A549 (cell line): ENCODE measurements around the gene HDC. TPM values are rescaled to one million over a fixed set of nuclear protein-coding genes. Genes with fewer than 3 reads are reported as not detected.
A peak's percentile ranks its signal among the peaks of the same experiment; 100 is the strongest.

ENCODE experiments used
- ATAC-seq, 2 experiments: fragments of 200-7000 bp in 1 of 2; fragments of >200 bp in 1 of 2; cut with Nextera tagmentation in 1 of 2; cut with Tn5 transposase in 1 of 2; 3 replicates each; pipeline versions ENCODE4 v1.8.0 to v1.9.1; 2018 to 2020; ENCODE audit warnings: mild to moderate bottlenecking in 1 of 2, moderate library complexity in 1 of 2
- CTCF ChIA-PET: fragments of 300-600 bp; sonication (Branson Sonifier 250); formaldehyde crosslinking; extraction: SDS; loops from one replicate; lab custom pipeline; 2021; ENCODE audit warnings: antibody characterized with exemption, inconsistent platforms; lab: Yijun Ruan, JAX
- POLR2A ChIA-PET: fragments of 350-600 bp; formaldehyde crosslinking; extraction: SDS; loops from one replicate; lab custom pipeline; 2021; ENCODE audit warnings: antibody characterized with exemption, inconsistent platforms; lab: Yijun Ruan, JAX
- DNase-seq, 2 experiments: peaks; one replicate each; pipeline versions ENCODE4 v3.0.0 to v3.0.0-alpha.2; 2011 to 2016; ENCODE audit warnings: low read depth in 1 of 2, low spot score in 1 of 2
- FAIRE-seq: peaks from 2 replicates; lab custom pipeline; 2011; peaks lifted over from hg19 to GRCh38; lab: Jason Lieb, UNC
- H3K27ac ChIP-seq, 2 experiments: fragments of >200 bp; sonication (Bioruptor Twin); formaldehyde crosslinking; 3 replicates each; pipeline ENCODE4 v1.5.1; 2016 to 2017
- H3K4me1 ChIP-seq: fragments of >200 bp; sonication (Bioruptor Twin); formaldehyde crosslinking; 3 replicates; pipeline ENCODE4 v1.6.1; 2016
- H3K4me2 ChIP-seq: fragments of >200 bp; sonication (Bioruptor Twin); formaldehyde crosslinking; 3 replicates; pipeline ENCODE4 v1.6.1; 2016
- H3K4me3 ChIP-seq: fragments of >200 bp; sonication (Bioruptor Twin); formaldehyde crosslinking; 3 replicates; pipeline ENCODE4 v1.5.1; 2016
- H3K9me3 ChIP-seq: fragments of >200 bp; sonication (Bioruptor Twin); formaldehyde crosslinking; 3 replicates; pipeline ENCODE4 v1.6.1; 2016
- ATOH8 ChIP-seq: fragments of 250-450 bp; sonication (Bioruptor Pico); IDR thresholded peaks from 2 replicates; pipeline ENCODE4 v1.5.0; 2020; ENCODE audit warnings: low read depth, mild to moderate bottlenecking, moderate library complexity
- BHLHE40 ChIP-seq: IDR thresholded peaks from 2 replicates; pipeline ENCODE4 v1.6.1; 2012; ENCODE audit warnings: low read depth, low read length, inconsistent platforms
- CBX8 ChIP-seq: fragments of 200-600 bp; sonication (generic); IDR thresholded peaks from 2 replicates; pipeline ENCODE4 v1.6.1; 2016
- CHD2 ChIP-seq: fragments of 150-350 bp; IDR thresholded peaks from 2 replicates; pipeline ENCODE4 v1.6.1; 2014; ENCODE audit warnings: low read length; ENCODE audit not compliant: partially characterized antibody
- ELK1 ChIP-seq: fragments of 150-350 bp; IDR thresholded peaks from 2 replicates; pipeline ENCODE4 v1.6.1; 2014; ENCODE audit warnings: low read depth, mild to moderate bottlenecking, low read length
- FOXS1 ChIP-seq: fragments of 250-450 bp; sonication (Bioruptor Pico); IDR thresholded peaks from 2 replicates; pipeline ENCODE4 v1.5.0; 2020; ENCODE audit warnings: mild to moderate bottlenecking, moderate library complexity
- HOXA7 ChIP-seq: fragments of 250-450 bp; sonication (Bioruptor Pico); IDR thresholded peaks from 2 replicates; pipeline ENCODE4 v1.5.0; 2020; ENCODE audit warnings: mild to moderate bottlenecking, moderate library complexity
- KDM1A ChIP-seq: fragments of 200-600 bp; sonication (generic); IDR thresholded peaks from 2 replicates; pipeline ENCODE4 v1.6.1; 2016; ENCODE audit warnings: low read depth, mild to moderate bottlenecking
- KDM5A ChIP-seq: fragments of 200-600 bp; sonication (generic); IDR thresholded peaks from 2 replicates; pipeline ENCODE4 v1.6.1; 2016; ENCODE audit warnings: antibody characterized with exemption, mild to moderate bottlenecking
- NFE2L2 ChIP-seq: fragments of 150-350 bp; conservative IDR thresholded peaks from 2 replicates; pipeline ENCODE4 v1.6.1; 2014; ENCODE audit warnings: low read length
- NPAS2 ChIP-seq: fragments of 250-450 bp; sonication (Bioruptor Pico); IDR thresholded peaks from 2 replicates; pipeline ENCODE4 v1.8.0; 2022; ENCODE audit warnings: mild to moderate bottlenecking, moderate library complexity, borderline replicate concordance
- NR3C1 ChIP-seq: fragments of >200 bp; sonication (Bioruptor Twin); formaldehyde crosslinking; IDR thresholded peaks from 3 replicates; pipeline ENCODE4 v1.6.1; 2017
- PBX3 ChIP-seq: IDR thresholded peaks from 2 replicates; pipeline ENCODE4 v1.6.1; 2012
- PHF8 ChIP-seq: fragments of 200-600 bp; sonication (generic); IDR thresholded peaks from 2 replicates; pipeline ENCODE4 v1.6.1; 2016; ENCODE audit warnings: low read depth, mild to moderate bottlenecking, antibody characterized with exemption, moderate library complexity, borderline replicate concordance
- POLR2A ChIP-seq: IDR thresholded peaks from 2 replicates; pipeline ENCODE4 v1.6.1; 2012; ENCODE audit warnings: mild to moderate bottlenecking, low read length
- POLR2AphosphoS2 ChIP-seq: conservative IDR thresholded peaks from 2 replicates; pipeline ENCODE4 v1.6.1; 2012; ENCODE audit warnings: low read length, improper control_type of control experiment, inconsistent platforms
- RAD21 ChIP-seq, 2 experiments: fragments of >200 bp in 1 of 2; sonication (Bioruptor Twin) in 1 of 2; formaldehyde crosslinking in 1 of 2; IDR thresholded peaks in 1 of 2; conservative IDR thresholded peaks in 1 of 2; 2 replicates in 1 of 2; 3 replicates in 1 of 2; pipeline ENCODE4 v1.6.1; 2012 to 2018; ENCODE audit warnings: inconsistent platforms in 1 of 2
- SMC3 ChIP-seq: fragments of >200 bp; sonication (Bioruptor Twin); formaldehyde crosslinking; IDR thresholded peaks from 3 replicates; pipeline ENCODE4 v1.6.1; 2018; ENCODE audit warnings: inconsistent platforms
- TP53 ChIP-seq: fragments of 250-450 bp; sonication (Bioruptor Pico); IDR thresholded peaks from 2 replicates; pipeline ENCODE4 v1.5.0; 2021; ENCODE audit warnings: mild to moderate bottlenecking, moderate library complexity
- ZFP36 ChIP-seq: fragments of 450-650 bp; IDR thresholded peaks from 2 replicates; pipeline ENCODE4 v1.6.1; 2014; ENCODE audit warnings: borderline replicate concordance; ENCODE audit not compliant: partially characterized antibody
- WGBS: methylation state at CpG from one replicate; pipeline ENCODE4 v1.1.6; 2017; ENCODE audit errors: missing lambda C conversion rate; 5-methylcytosine and 5-hydroxymethylcytosine counted together
- polyA plus RNA-seq, 4 experiments: library from polyadenylated mRNA; depleted of rRNA in 3 of 4; stranded (reverse); fragments of >200 nt; fragmentation: RNase III in 1 of 4; extraction: RNeasy Plus Mini Kit Qiagen cat#74134 plus additional on column Dnase treatment in 1 of 4; gene quantifications; 2 replicates in 3 of 4; 3 replicates in 1 of 4; pipeline ENCODE4 v1.2.3, GENCODE V29; 2011 to 2017
- TF ChIP-seq, protein P1 (sequence below): fragments of 200-600 bp; sonication (generic); IDR thresholded peaks from 2 replicates; pipeline ENCODE4 v1.6.1; 2016; ENCODE audit warnings: antibody characterized with exemption, mild to moderate bottlenecking, moderate library complexity

Gene HDC
- polyA plus RNA-seq, 2 of the 4 experiments (the other 2 are of a cell fraction) = 0.09 to 0.13 TPM

DNA sequence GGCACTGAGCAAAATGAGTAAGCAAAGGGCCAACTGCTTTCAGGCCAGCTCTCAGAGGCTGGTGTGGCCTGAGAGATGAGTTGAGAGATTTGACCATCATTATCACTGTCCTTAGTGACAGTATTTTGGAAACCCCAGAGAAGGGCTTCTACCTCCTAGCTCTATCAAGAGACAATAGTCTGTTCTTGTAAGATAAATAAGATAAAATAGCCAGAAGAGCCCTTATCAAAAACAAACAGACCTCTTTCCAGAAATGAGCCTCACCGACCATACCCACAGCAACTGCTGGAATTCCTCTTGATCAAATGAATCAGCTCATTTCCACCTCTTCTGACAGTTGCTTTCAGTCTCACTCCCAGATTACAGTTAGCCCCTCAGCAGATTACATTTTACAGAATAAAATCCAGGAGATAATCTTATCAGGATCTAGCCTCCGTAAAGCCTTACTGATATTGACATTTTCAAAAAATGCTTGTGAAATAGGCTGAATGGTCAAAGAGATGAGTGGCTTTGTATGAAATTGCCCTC is 4.5 kb downstream of the HDC start:
- CTCF ChIA-PET = interaction anchor here (0.6 to 2.1 kb wide), 2 partner anchors 55 to 358 kb away, joined by 4 to 6 read pairs; no protein-coding TSS in a partner anchor
- ATAC-seq (no peak), DNase-seq (no peak), FAIRE-seq (no peak)
- TF ChIP-seq ATOH8 (CRISPR knock-in tag) (no peak), HOXA7 (CRISPR knock-in tag) (no peak), RAD21 (conservative IDR thresholded peaks at IDR 0.05 in 1 of 2, IDR thresholded peaks at IDR 0.05 in 1 of 2) (no peak), BHLHE40 (no peak), NR3C1 (no peak), PHF8 (no peak), POLR2A (no peak), NPAS2 (no peak), SMC3 (no peak), KDM5A (no peak), FOXS1 (CRISPR knock-in tag) (no peak), CHD2 (no peak), ZFP36 (no peak), CBX8 (no peak), PBX3 (no peak), KDM1A (no peak), POLR2AphosphoS2 (no peak)
- Histone ChIP-seq H3K4me3 (no peak overlapping the region), H3K9me3 (no peaks in the 10 kb centered on the region), H3K4me2 (no peak overlapping the region), H3K4me1 (peaks cover 31% of the 10 kb centered on the region), H3K27ac (no peak overlapping the region)
- POLR2A ChIA-PET = no interaction called here
- 72% methylated on average over 2 of the region's 2 CpGs for WGBS

DNA sequence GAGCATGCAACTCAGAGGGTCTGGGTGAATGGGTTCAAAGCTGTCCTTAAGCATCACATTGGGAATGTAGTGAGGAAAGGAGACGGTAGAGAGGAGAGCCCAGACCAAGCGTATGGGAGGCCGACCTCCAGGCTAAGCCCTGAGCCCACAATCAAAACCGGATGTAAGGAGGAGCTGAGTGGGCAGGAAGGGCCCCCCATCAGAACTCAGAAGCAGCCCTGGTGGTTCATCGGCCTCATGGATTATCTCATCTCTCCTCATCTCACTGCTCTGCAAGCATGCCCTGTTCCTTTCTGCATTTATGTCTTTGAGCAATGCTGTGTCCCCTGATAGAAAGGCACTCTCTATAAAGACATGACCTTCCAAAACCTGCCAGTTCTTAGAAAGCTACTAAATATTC is 6.2 kb downstream of the HDC start:
- POLR2A ChIA-PET = no interaction called here
- H3K4me3 ChIP-seq = no peak overlapping the region
- H3K4me2 ChIP-seq = no peak overlapping the region
- 68% methylated on average over 5 of the region's 5 CpGs for WGBS
- FAIRE-seq = no peak
- no peaks in the 10 kb centered on the region for H3K9me3 ChIP-seq
- TF ChIP-seq NFE2L2 (no peak), ELK1 (no peak), TP53 (CRISPR knock-in tag) (no peak), KDM1A (no peak)
- TF ChIP-seq, protein P1, sequence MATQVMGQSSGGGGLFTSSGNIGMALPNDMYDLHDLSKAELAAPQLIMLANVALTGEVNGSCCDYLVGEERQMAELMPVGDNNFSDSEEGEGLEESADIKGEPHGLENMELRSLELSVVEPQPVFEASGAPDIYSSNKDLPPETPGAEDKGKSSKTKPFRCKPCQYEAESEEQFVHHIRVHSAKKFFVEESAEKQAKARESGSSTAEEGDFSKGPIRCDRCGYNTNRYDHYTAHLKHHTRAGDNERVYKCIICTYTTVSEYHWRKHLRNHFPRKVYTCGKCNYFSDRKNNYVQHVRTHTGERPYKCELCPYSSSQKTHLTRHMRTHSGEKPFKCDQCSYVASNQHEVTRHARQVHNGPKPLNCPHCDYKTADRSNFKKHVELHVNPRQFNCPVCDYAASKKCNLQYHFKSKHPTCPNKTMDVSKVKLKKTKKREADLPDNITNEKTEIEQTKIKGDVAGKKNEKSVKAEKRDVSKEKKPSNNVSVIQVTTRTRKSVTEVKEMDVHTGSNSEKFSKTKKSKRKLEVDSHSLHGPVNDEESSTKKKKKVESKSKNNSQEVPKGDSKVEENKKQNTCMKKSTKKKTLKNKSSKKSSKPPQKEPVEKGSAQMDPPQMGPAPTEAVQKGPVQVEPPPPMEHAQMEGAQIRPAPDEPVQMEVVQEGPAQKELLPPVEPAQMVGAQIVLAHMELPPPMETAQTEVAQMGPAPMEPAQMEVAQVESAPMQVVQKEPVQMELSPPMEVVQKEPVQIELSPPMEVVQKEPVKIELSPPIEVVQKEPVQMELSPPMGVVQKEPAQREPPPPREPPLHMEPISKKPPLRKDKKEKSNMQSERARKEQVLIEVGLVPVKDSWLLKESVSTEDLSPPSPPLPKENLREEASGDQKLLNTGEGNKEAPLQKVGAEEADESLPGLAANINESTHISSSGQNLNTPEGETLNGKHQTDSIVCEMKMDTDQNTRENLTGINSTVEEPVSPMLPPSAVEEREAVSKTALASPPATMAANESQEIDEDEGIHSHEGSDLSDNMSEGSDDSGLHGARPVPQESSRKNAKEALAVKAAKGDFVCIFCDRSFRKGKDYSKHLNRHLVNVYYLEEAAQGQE = no peak
- TF ChIP-seq, all 56 proteins: peak for 0
- ATAC-seq (no peak), DNase-seq (no peak)
- H3K27ac ChIP-seq = peak overlapping the region in 1 of 2 experiments; percentile 18; a peak in 1 of 6 replicates
- CTCF ChIA-PET = interaction anchor here (1.3 to 2.1 kb wide), 5 partner anchors 9 to 77 kb away, joined by 3 to 6 read pairs (median 5); partner anchors contain the start of gene SLC27A2
- peaks cover 35% of the 10 kb centered on the region for H3K4me1 ChIP-seq
